Uterus (tissue), 4 donors: Measurements from ENCODE around the gene TMEM156. TPM values are rescaled to one million over a fixed set of nuclear protein-coding genes. Genes with fewer than 3 reads are reported as not detected.

Source experiments
- DNase-seq, 2 donors: peaks; one replicate each; pipeline ENCODE4 v3.0.0-alpha.2; 2019 to 2020
- H3K27ac ChIP-seq, 2 donors: fragments of 200-600 bp; sonication (generic); 1 replicate in 1 of 2; 2 replicates in 1 of 2; pipeline ENCODE4 v1.5.1; 2016 to 2018
- H3K27me3 ChIP-seq, 2 donors: fragments of 200-600 bp; sonication (generic); one replicate each; pipeline ENCODE4 v1.5.1; 2018 to 2019; ENCODE audit warnings: control low read depth in 1 of 2
- H3K36me3 ChIP-seq, 2 donors: fragments of 200-600 bp; sonication (generic); one replicate each; pipeline ENCODE4 v1.5.1; 2019; ENCODE audit warnings: control low read depth in 1 of 2
- H3K4me1 ChIP-seq, 2 donors: fragments of 200-600 bp; sonication (generic); one replicate each; pipeline ENCODE4 v1.5.1; 2018 to 2019; ENCODE audit warnings: control low read depth in 1 of 2
- H3K4me3 ChIP-seq, 2 donors: fragments of 200-600 bp; sonication (generic); 1 replicate in 1 of 2; 2 replicates in 1 of 2; pipeline ENCODE4 v1.5.1; 2018 to 2019; ENCODE audit warnings: mild to moderate bottlenecking in 1 of 2
- H3K9me3 ChIP-seq, 2 donors: fragments of 200-600 bp; sonication (generic); one replicate each; pipeline ENCODE4 v1.5.1; 2019; ENCODE audit warnings: control low read depth in 1 of 2
- POLR2A ChIP-seq, 2 donors: fragments of 450-650 bp; IDR thresholded peaks; one replicate each; pipeline ENCODE4 v1.6.1; 2016; ENCODE audit warnings: antibody characterized with exemption in 2 of 2, mild to moderate bottlenecking in 1 of 2, moderate library complexity in 1 of 2
- intact Hi-C: fragments of 100-400 bp; cut with DNase I; formaldehyde crosslinking; loops from one replicate; pipeline ENCODE4 v1.15.1; 2023; ENCODE audit warnings: low total_unique reads
- total RNA-seq, 4 donors: library from RNA; depleted of rRNA in 3 of 4; stranded (reverse); fragments of >200 nt in 3 of 4; gene quantifications; one replicate each; pipeline versions ENCODE4 v1.1.0 to v1.2.4, GENCODE V29; 2014 to 2023
- TF ChIP-seq, protein P1 (sequence below), 4 experiments: fragments of 200-600 bp in 2 of 4; fragments of 450-650 bp in 2 of 4; sonication (generic) in 2 of 4; IDR thresholded peaks; one replicate each; pipeline ENCODE4 v1.5.1; 2016 to 2019; ENCODE audit warnings: antibody characterized with exemption in 4 of 4, mild to moderate bottlenecking in 2 of 4, moderate library complexity in 1 of 4
- donor health status: DM: yes; HTN: yes; CAD: no.

The TMEM156 gene
- total RNA-seq, 4 donors from 2014 or later = 0.37 to 0.41 TPM; not detected in 2

GRCh38 chr4:38917481-38918025, 114.7 kb downstream of the TMEM156 start:
- no peaks in the 10 kb centered on the region for H3K27me3 ChIP-seq
- no peak for DNase-seq
- intact Hi-C loops = no loop called here

More at GRCh38 chr4:38917481-38918025, 114.7 kb downstream of the TMEM156 start:
- Histone ChIP-seq H3K27ac (no peak overlapping the region), H3K36me3 (no peaks in the 10 kb centered on the region), H3K9me3 (no peaks in the 10 kb centered on the region), H3K4me3 (no peak overlapping the region), H3K4me1 (no peaks in the 10 kb centered on the region)
- TF ChIP-seq POLR2A (IDR thresholded peaks at IDR 0.05) = no peak
- TF ChIP-seq, protein P1, sequence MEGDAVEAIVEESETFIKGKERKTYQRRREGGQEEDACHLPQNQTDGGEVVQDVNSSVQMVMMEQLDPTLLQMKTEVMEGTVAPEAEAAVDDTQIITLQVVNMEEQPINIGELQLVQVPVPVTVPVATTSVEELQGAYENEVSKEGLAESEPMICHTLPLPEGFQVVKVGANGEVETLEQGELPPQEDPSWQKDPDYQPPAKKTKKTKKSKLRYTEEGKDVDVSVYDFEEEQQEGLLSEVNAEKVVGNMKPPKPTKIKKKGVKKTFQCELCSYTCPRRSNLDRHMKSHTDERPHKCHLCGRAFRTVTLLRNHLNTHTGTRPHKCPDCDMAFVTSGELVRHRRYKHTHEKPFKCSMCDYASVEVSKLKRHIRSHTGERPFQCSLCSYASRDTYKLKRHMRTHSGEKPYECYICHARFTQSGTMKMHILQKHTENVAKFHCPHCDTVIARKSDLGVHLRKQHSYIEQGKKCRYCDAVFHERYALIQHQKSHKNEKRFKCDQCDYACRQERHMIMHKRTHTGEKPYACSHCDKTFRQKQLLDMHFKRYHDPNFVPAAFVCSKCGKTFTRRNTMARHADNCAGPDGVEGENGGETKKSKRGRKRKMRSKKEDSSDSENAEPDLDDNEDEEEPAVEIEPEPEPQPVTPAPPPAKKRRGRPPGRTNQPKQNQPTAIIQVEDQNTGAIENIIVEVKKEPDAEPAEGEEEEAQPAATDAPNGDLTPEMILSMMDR (IDR thresholded peaks at IDR 0.05) = no peak

Other genes with a start within 250 kb of the TMEM156 start
- gene TLR10, start 249.4 kb downstream of the TMEM156 start, total RNA-seq = 1 to 10 TPM in 1 of 4 donors, not detected in 3; 2.0 TPM
- gene TLR1, start 227.6 kb downstream of the TMEM156 start, total RNA-seq = 10 to 100 TPM in 3 of 4 donors, 1 to 10 TPM in 1; 6.1 to 32.3 (median 20.4) TPM
- 1 to 10 TPM; 1.5 to 10.0 (median 4.4) TPM for gene TLR6, start 175.6 kb downstream of the TMEM156 start, total RNA-seq
- 100 to 1,000 TPM in 1 of 4 donors, 10 to 100 TPM in 3; 41.2 to 273 (median 52.7) TPM for gene FAM114A1, start 164.6 kb downstream of the TMEM156 start, total RNA-seq
- gene KLHL5, start 29.8 kb upstream of the TMEM156 start, total RNA-seq = 10 to 100 TPM; 15.4 to 52.0 (median 33.2) TPM
- gene WDR19, start 150.1 kb upstream of the TMEM156 start, total RNA-seq = 100 to 1,000 TPM in 1 of 4 donors, 10 to 100 TPM in 3; 37.4 to 129 (median 74.0) TPM